WTC11 (cell line): ENCODE measurements around the gene AFAP1L2. TPM values are rescaled to one million over a fixed set of nuclear protein-coding genes. Genes with fewer than 3 reads are reported as not detected.

Experiments used
- ATAC-seq: fragments of 200-7000 bp; cut with Tn5 transposase; 2 replicates; pipeline ENCODE4 v1.10.0; 2021; ENCODE audit warnings: mild to moderate bottlenecking, moderate library complexity
- CTCF ChIA-PET: fragments of 300-600 bp; sonication (Branson Sonifier 250); formaldehyde crosslinking; loops from one replicate; lab custom pipeline; 2021; ENCODE audit warnings: antibody characterized with exemption; lab: Charles Lee
- POLR2A ChIA-PET: fragments of 350-600 bp; sonication (Branson Sonifier 250); formaldehyde crosslinking; loops from one replicate; lab custom pipeline; 2021; ENCODE audit warnings: antibody characterized with exemption; lab: Charles Lee
- DNase-seq: peaks from one replicate; pipeline ENCODE4 v3.0.0; 2021; ENCODE audit warnings: low spot score
- H3K27ac Mint-ChIP-seq: 2 replicates; pipeline ENCODE4 v1.8.0; 2021; ENCODE audit warnings: mixed read lengths
- H3K27me3 Mint-ChIP-seq: 2 replicates; pipeline ENCODE4 v1.8.0; 2021; ENCODE audit warnings: low read depth, mild to moderate bottlenecking, moderate library complexity, mixed read lengths
- H3K36me3 Mint-ChIP-seq: 2 replicates; pipeline ENCODE4 v1.8.0; 2021; ENCODE audit warnings: mixed read lengths
- H3K4me1 Mint-ChIP-seq: 2 replicates; pipeline ENCODE4 v1.8.0; 2022; ENCODE audit warnings: mixed read lengths
- H3K4me3 Mint-ChIP-seq: 2 replicates; pipeline ENCODE4 v1.8.0; 2021; ENCODE audit warnings: mild to moderate bottlenecking, moderate library complexity, mixed read lengths
- H3K9me3 Mint-ChIP-seq: 2 replicates; pipeline ENCODE4 v1.8.0; 2021; ENCODE audit warnings: mixed read lengths
- AR ChIP-seq: fragments of 250-450 bp; sonication (Bioruptor Pico); IDR thresholded peaks from 2 replicates; pipeline ENCODE4 v1.9.0; 2021; ENCODE audit warnings: mild to moderate bottlenecking
- ATF1 ChIP-seq: sonication (generic); formaldehyde crosslinking; IDR thresholded peaks from 2 replicates; pipeline ENCODE4 v1.8.1; 2023; ENCODE audit warnings: mild to moderate bottlenecking, moderate library complexity, missing genetic modification reagents
- CBFB ChIP-seq: sonication (generic); formaldehyde crosslinking; IDR thresholded peaks from 2 replicates; pipeline ENCODE4 v1.8.1; 2022; ENCODE audit warnings: mild to moderate bottlenecking, low read depth, missing genetic modification reagents
- CTCF ChIP-seq: fragments of 200-600 bp; IDR thresholded peaks from 2 replicates; pipeline ENCODE4 v1.8.0; 2022; ENCODE audit warnings: antibody characterized with exemption
- E2F1 ChIP-seq: sonication (generic); formaldehyde crosslinking; IDR thresholded peaks from 2 replicates; pipeline ENCODE4 v1.8.0; 2022; ENCODE audit warnings: mild to moderate bottlenecking, missing genetic modification reagents
- E2F4 ChIP-seq: sonication (generic); formaldehyde crosslinking; IDR thresholded peaks from 2 replicates; pipeline ENCODE4 v1.8.1; 2022; ENCODE audit warnings: low read depth, mild to moderate bottlenecking, moderate library complexity, missing genetic modification reagents, borderline replicate concordance
- EMX1 ChIP-seq: fragments of 250-450 bp; sonication (Bioruptor Pico); IDR thresholded peaks from 2 replicates; pipeline ENCODE4 v1.8.0; 2021; ENCODE audit warnings: mild to moderate bottlenecking
- ERG ChIP-seq: fragments of 250-450 bp; sonication (Bioruptor Pico); IDR thresholded peaks from 2 replicates; pipeline ENCODE4 v1.8.0; 2021; ENCODE audit warnings: mild to moderate bottlenecking
- ESRRA ChIP-seq: sonication (generic); formaldehyde crosslinking; IDR thresholded peaks from 2 replicates; pipeline ENCODE4 v1.8.1; 2022; ENCODE audit warnings: mild to moderate bottlenecking, missing genetic modification reagents, borderline replicate concordance
- GTF2I ChIP-seq: fragments of 250-450 bp; sonication (Bioruptor Pico); conservative IDR thresholded peaks from 2 replicates; pipeline ENCODE4 v1.4.0; 2021; ENCODE audit warnings: mild to moderate bottlenecking
- JAZF1 ChIP-seq: fragments of 250-450 bp; sonication (Bioruptor Pico); IDR thresholded peaks from 2 replicates; pipeline ENCODE4 v1.9.0; 2021; ENCODE audit warnings: moderate library complexity, mild to moderate bottlenecking, inconsistent platforms
- MLX ChIP-seq: sonication (generic); formaldehyde crosslinking; IDR thresholded peaks from 2 replicates; pipeline ENCODE4 v1.8.1; 2023; ENCODE audit warnings: mild to moderate bottlenecking, missing genetic modification reagents, moderate library complexity
- NR1H2 ChIP-seq: sonication (generic); formaldehyde crosslinking; IDR thresholded peaks from 2 replicates; pipeline ENCODE4 v1.9.0; 2021; ENCODE audit warnings: mild to moderate bottlenecking, moderate library complexity, missing genetic modification reagents
- PREB ChIP-seq: sonication (generic); formaldehyde crosslinking; IDR thresholded peaks from 2 replicates; pipeline ENCODE4 v1.8.1; 2022; ENCODE audit warnings: mild to moderate bottlenecking, missing genetic modification reagents, moderate library complexity, borderline replicate concordance
- PRRX2 ChIP-seq: fragments of 250-450 bp; sonication (Bioruptor Pico); IDR thresholded peaks from 2 replicates; pipeline ENCODE4 v1.8.0; 2021; ENCODE audit warnings: mild to moderate bottlenecking
- TCF7 ChIP-seq: sonication (generic); formaldehyde crosslinking; IDR thresholded peaks from 2 replicates; pipeline ENCODE4 v1.8.0; 2022; ENCODE audit warnings: mild to moderate bottlenecking, low read depth, missing genetic modification reagents, moderate library complexity
- USF1 ChIP-seq: sonication (generic); formaldehyde crosslinking; IDR thresholded peaks from 2 replicates; pipeline ENCODE4 v1.8.0; 2022; ENCODE audit warnings: mild to moderate bottlenecking, missing genetic modification reagents
- ZNF121 ChIP-seq: sonication (generic); formaldehyde crosslinking; IDR thresholded peaks from 2 replicates; pipeline ENCODE4 v1.8.0; 2023; ENCODE audit warnings: missing genetic modification reagents
- ZNF317 ChIP-seq: sonication (generic); formaldehyde crosslinking; IDR thresholded peaks from 2 replicates; pipeline ENCODE4 v1.8.1; 2023; ENCODE audit warnings: low read depth, mild to moderate bottlenecking, moderate library complexity, missing genetic modification reagents, borderline replicate concordance
- ZNF423 ChIP-seq: fragments of 250-450 bp; sonication (Bioruptor Pico); IDR thresholded peaks from 2 replicates; pipeline ENCODE4 v2.1.2; 2022; ENCODE audit warnings: mild to moderate bottlenecking, moderate library complexity
- total RNA-seq: library from RNA; stranded (reverse); gene quantifications from 3 replicates; pipeline ENCODE4 v1.2.3, GENCODE V29; 2021

Gene AFAP1L2
- total RNA-seq, 1 experiment from 2014 or later, result 5.0 TPM

GRCh38 chr10:114437473-114438292 is 33.4 kb upstream of the AFAP1L2 start (continued):
- TF ChIP-seq USF1 (CRISPR knock-in tag) (no peak), E2F1 (CRISPR knock-in tag) (no peak), PREB (no peak)

- ATAC-seq (no peak), DNase-seq (no peak)
- Mint-ChIP-seq H3K4me1 (no peaks in the 10 kb centered on the region; the same call in 1 of the 2 replicates), H3K27ac (no peak overlapping the region), H3K4me3 (no peak overlapping the region), H3K36me3 (peaks cover 31% of the 10 kb centered on the region), H3K9me3 (no peaks in the 10 kb centered on the region), H3K27me3 (no peaks in the 10 kb centered on the region)
- ChIA-PET POLR2A (no interaction called here), CTCF (interaction anchor here (0.9 to 2.9 kb wide), 3 partner anchors 22 to 385 kb away, joined by 3 to 23 read pairs (median 8); partner anchors contain the start of gene FHIP2A)
- TF ChIP-seq GTF2I (CRISPR knock-in tag), result no peak
Measured at GRCh38 chr10:114436941-114437340, 32.6 kb upstream of the AFAP1L2 start.

GRCh38 chr10:114432566-114433093 is 28.3 kb upstream of the AFAP1L2 start:
- Mint-ChIP-seq H3K4me3 (no peak overlapping the region), H3K27me3 (no peaks in the 10 kb centered on the region), H3K27ac (no peak overlapping the region), H3K9me3 (no peaks in the 10 kb centered on the region), H3K4me1 (peaks cover 9% of the 10 kb centered on the region), H3K36me3 (peaks cover 10% of the 10 kb centered on the region)
- ATAC-seq (no peak), DNase-seq (no peak)
- CTCF ChIA-PET, result interaction anchor here (1.0 to 5.2 kb wide), 2 partner anchors 26 to 128 kb away, joined by 3 to 32 read pairs; no protein-coding TSS in a partner anchor
- TF ChIP-seq EMX1 (no peak), PRRX2 (no peak), MLX (CRISPR knock-in tag) (no peak), ATF1 (CRISPR knock-in tag) (no peak), NR1H2 (no peak), E2F4 (no peak), TCF7 (CRISPR knock-in tag) (no peak), ERG (CRISPR knock-in tag) (no peak), ZNF423 (CRISPR knock-in tag) (no peak), ZNF317 (no peak), CBFB (no peak), ZNF121 (CRISPR knock-in tag) (no peak), AR (no peak), JAZF1 (CRISPR knock-in tag) (no peak), ESRRA (CRISPR knock-in tag) (no peak), CTCF (no peak)
- POLR2A ChIA-PET, result no interaction called here
